ENCODE data around the gene PLA2G4D. TPM values are rescaled to one million over a fixed set of nuclear protein-coding genes. Genes with fewer than 3 reads are reported as not detected.

Gene PLA2G4D
- total RNA-seq, 4 donors from 2014 or later, result 15.0 to 29.6 (median 24.4) TPM

GRCh38 chr15:42048821-42049200, 45.6 kb downstream of the PLA2G4D start:
- 65% methylated on average over 8 of the region's 8 CpGs for WGBS
- TF ChIP-seq POLR2AphosphoS5 (IDR thresholded peaks at IDR 0.05), result no peak
- Histone ChIP-seq H3K27me3 (no peaks in the 10 kb centered on the region), H3K9me3 (no peaks in the 10 kb centered on the region), H3K27ac (peak overlapping the region; percentile 71), H3K4me3 (no peak overlapping the region), H3K4me1 (peaks cover 25% of the 10 kb centered on the region), H3K36me3 (no peaks in the 10 kb centered on the region)
- no peak for DNase-seq (ENCODE audit: low spot score in 2 of 2)

GRCh38 chr15:42048080-42048820, 46.1 kb downstream of the PLA2G4D start:
- no peak overlapping the region for H3K4me3 ChIP-seq
- 71% methylated on average over 9 of the region's 9 CpGs for WGBS
- H3K36me3 ChIP-seq, result no peaks in the 10 kb centered on the region
- no peaks in the 10 kb centered on the region for H3K9me3 ChIP-seq
- TF ChIP-seq POLR2A (IDR thresholded peaks at IDR 0.05) (no peak), POLR2AphosphoS5 (IDR thresholded peaks at IDR 0.05) (peak in 1 of 3 donors; percentile 21), CTCF (IDR thresholded peaks at IDR 0.05) (no peak), EP300 (IDR thresholded peaks at IDR 0.05) (no peak)
- no peak for DNase-seq (ENCODE audit: low spot score in 2 of 2)
- H3K4me1 ChIP-seq, result peaks cover 25% of the 10 kb centered on the region
- peak overlapping the region; percentile 71 for H3K27ac ChIP-seq
- no peaks in the 10 kb centered on the region for H3K27me3 ChIP-seq

- H3K36me3 ChIP-seq, result no peaks in the 10 kb centered on the region
- DNase-seq (ENCODE audit: low spot score in 2 of 2), result no peak
- H3K4me1 ChIP-seq, result peaks cover 25% of the 10 kb centered on the region
- WGBS, result 76% methylated on average over 2 of the region's 2 CpGs
- TF ChIP-seq EP300 (IDR thresholded peaks at IDR 0.05), result no peak
- H3K27ac ChIP-seq, result no peak overlapping the region
- no peaks in the 10 kb centered on the region for H3K27me3 ChIP-seq
- H3K9me3 ChIP-seq, result no peaks in the 10 kb centered on the region
- H3K4me3 ChIP-seq, result no peak overlapping the region
These were observed 47.8 kb downstream of the PLA2G4D start for GRCh38 chr15:42046597-42046996.

- Histone ChIP-seq H3K36me3 (no peaks in the 10 kb centered on the region), H3K4me3 (no peak overlapping the region), H3K27me3 (no peaks in the 10 kb centered on the region), H3K9me3 (no peaks in the 10 kb centered on the region), H3K4me1 (peaks cover 24% of the 10 kb centered on the region), H3K27ac (no peak overlapping the region)
- TF ChIP-seq CTCF (IDR thresholded peaks at IDR 0.05) (no peak), POLR2AphosphoS5 (IDR thresholded peaks at IDR 0.05) (no peak), EP300 (IDR thresholded peaks at IDR 0.05) (no peak), POLR2A (IDR thresholded peaks at IDR 0.05) (no peak)
- 39% methylated on average over 8 of the region's 8 CpGs for WGBS
- no peak for DNase-seq (ENCODE audit: low spot score in 2 of 2)
These were observed 49.1 kb downstream of the PLA2G4D start for GRCh38 chr15:42045211-42045615.

- WGBS, result 81% methylated on average over 5 of the region's 5 CpGs
- H3K27ac ChIP-seq, result no peak overlapping the region
- H3K4me3 ChIP-seq, result no peak overlapping the region
- no peak for TF ChIP-seq POLR2AphosphoS5 (IDR thresholded peaks at IDR 0.05)
- TF ChIP-seq CTCF (IDR thresholded peaks at IDR 0.05), result no peak
- no peak for TF ChIP-seq EP300 (IDR thresholded peaks at IDR 0.05)
- no peak for TF ChIP-seq POLR2A (IDR thresholded peaks at IDR 0.05)
- no peaks in the 10 kb centered on the region for H3K36me3 ChIP-seq
- no peaks in the 10 kb centered on the region for H3K9me3 ChIP-seq
- H3K4me1 ChIP-seq, result peaks cover 5% of the 10 kb centered on the region
- H3K27me3 ChIP-seq, result no peaks in the 10 kb centered on the region
- peak in 1 of 2 donors; percentile 34 for DNase-seq (ENCODE audit: low spot score in 2 of 2)
These were observed 51.6 kb downstream of the PLA2G4D start for GRCh38 chr15:42042602-42043400.

GRCh38 chr15:42038401-42038800, 56.0 kb downstream of the PLA2G4D start:
- Histone ChIP-seq H3K9me3 (no peaks in the 10 kb centered on the region), H3K27ac (no peak overlapping the region), H3K4me1 (peaks cover 22% of the 10 kb centered on the region), H3K36me3 (no peaks in the 10 kb centered on the region), H3K4me3 (no peak overlapping the region), H3K27me3 (no peaks in the 10 kb centered on the region)
- 94% methylated on average over 6 of the region's 6 CpGs for WGBS
- no peak for TF ChIP-seq POLR2AphosphoS5 (IDR thresholded peaks at IDR 0.05)
- no peak for TF ChIP-seq EP300 (IDR thresholded peaks at IDR 0.05)
- no peak for TF ChIP-seq POLR2A (IDR thresholded peaks at IDR 0.05)
- TF ChIP-seq CTCF (IDR thresholded peaks at IDR 0.05), result no peak
- DNase-seq (ENCODE audit: low spot score in 2 of 2), result peak in 1 of 2 donors; percentile 20

Measured in suprapubic skin (tissue), 4 donors.